Activated naive CD8-positive, alpha-beta T cell treated with anti-CD3 and anti-CD28 coated beads, Interleukin-2, amount 50 U/mL, for 16 hours (primary cell): ENCODE data around the gene INPP5A.
"Not testable (repeated sequence)": the region's sequence is repeated elsewhere in the genome, so short reads cannot be mapped to it uniquely, and the experiment has no call there.

Experiments used
- DNase-seq: peaks from one replicate; pipeline ENCODE4 v3.0.0-alpha.2; 2020; ENCODE audit warnings: low read depth, low spot score

INPP5A gene

DNA sequence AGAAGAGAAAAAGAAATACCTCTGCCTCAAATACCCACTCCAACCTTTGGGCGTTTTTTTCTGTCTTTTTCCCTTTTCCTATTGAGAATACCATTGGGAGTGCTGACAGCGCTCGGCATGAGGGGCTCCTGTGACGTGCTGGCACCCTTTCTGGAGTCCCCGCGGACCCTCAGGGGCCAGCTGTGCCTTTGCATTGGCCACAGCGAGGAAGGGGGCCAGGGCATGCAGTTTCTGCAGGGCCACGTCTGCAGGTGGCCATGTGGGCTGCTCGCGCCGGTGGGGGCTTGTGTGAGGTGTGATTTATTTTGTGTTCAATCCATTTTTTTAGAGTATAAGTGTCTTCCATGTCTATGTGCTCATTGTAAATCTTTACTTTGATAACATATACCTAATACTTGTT is 57.4 kb downstream of the INPP5A start:
- no peak for DNase-seq

DNA sequence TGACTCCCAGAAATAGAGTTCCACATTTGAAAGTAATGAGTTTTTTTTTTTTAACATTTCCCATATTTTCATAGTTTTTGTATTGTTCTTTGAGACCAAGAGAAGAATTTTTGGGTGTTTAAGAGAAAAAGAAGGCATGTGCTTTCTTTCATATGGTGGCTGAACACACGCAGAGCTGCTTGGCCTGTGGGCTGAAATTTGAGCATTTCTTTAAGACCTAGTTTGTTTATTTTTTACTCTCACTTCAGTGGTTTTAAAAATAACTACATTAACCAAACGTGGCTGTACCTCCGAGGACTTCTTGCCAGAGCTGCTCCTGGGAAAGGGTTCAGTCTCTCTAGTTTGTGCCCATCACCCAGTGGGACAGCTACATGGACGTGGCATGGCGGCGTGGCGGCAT is 58.3 kb downstream of the INPP5A start:
- no peak for DNase-seq

DNA sequence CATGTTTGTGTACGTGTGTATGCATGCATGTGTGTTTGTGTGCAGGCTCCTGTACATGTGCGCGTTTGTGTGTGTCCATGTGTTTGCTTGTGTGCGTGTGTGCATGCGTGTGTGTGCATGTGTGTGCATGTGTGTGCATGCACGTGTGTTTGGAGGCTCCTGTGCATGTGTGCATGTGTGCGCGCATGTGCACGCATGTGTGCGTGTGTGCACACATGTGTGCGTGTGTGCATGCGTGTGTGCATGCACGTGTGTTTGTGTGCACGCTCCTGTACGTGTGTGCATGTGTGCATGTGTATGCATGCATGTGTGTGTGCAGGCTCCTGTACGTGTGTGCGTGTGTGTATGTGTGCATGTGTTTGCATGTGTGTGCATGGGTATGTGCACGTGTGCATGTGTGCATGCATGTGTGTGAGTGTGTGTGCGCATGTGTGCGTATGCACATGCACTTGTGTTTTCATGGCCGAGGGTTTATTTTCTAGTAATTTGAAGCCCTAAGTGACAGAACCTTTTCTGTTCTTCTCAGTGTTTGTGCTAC is 59.2 kb downstream of the INPP5A start:
- DNase-seq: no peak

DNA sequence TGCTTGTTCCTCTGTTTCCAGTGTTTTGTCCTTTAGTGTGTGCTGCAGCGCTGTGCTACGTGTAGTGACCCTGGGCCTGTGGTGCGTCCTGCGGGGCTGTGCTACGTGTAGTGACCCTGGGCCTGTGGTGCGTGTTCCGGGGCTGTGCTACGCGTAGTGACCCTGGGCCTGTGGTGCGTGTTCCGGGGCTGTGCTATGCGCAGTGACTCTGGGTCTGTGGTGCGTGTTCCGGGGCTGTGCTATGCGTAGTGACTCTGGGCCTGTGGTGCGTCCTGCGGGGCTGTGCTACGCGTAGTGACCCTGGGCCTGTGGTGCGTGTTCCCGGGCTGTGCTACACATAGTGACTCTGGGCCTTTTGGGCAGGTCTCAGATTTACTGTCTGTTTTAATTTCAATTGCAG is 60.1 kb downstream of the INPP5A start:
- DNase-seq: no peak

DNA sequence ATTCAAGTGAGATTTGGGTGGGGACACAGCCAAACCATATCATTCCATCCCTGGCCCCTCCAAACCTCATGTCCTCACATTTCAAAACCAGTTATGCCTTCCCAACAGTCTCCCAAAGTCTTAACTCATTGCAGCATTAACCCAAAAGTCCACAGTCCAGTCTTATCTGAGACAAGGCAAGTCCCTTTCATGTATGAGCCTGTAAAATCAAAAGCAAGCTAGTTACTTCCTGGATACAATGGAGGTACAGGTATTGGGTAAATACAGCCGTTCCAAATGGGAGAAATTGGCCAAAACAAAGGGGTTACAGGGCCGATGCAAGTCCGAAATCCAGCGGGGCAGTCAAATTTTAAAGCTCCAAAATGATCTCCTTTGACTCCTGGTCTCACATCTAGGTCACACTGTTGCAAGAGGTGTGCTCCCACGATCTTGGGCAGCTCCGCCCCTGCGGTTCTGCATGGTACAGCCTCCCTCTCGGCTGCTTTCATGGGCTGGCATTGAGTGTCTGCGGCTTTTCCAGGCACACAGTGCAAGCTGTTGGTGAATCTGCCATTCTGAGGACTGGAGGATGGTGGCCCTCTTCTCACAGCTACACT is 61.5 kb downstream of the INPP5A start:
- DNase-seq: not testable (repeated sequence)

DNA sequence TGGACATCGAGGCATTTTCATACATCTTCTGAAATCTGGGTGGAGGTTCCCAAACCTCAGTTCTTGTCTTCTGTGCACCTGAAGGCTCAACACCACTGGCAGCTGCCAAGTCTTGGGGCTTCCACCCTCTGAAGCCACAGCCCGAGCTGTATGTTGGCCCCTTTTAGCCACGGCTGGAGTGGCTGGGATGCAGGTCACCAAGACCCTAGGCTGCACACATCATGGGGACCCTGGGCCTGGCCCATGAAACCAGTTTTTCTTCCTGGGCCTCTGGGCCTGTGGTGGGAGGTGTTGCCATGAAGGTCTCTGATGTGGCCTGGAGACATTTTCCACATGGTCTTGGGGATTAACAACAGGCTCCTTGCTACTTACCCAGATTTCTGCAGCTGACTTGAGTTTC is 62.1 kb downstream of the INPP5A start:
- no peak for DNase-seq

DNA sequence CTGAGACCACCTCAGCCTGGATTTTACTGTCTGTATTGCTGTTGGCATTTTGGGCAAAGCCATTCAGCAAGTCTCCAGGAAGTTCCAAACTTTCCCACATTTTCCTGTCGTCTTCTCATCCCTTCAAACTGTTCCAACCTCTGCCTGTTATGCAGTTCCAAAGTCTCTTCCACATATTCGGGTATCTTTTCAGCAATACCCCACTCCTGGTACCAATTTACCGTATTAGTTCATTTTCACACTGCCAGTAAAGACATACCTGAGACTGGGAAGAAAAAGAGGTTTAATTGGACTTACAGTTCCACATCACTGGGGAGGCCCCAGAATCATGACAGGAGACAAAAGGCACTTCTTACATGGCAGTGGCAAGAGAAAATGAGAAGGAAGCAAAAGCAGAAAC is 62.8 kb downstream of the INPP5A start:
- DNase-seq: no peak

DNA sequence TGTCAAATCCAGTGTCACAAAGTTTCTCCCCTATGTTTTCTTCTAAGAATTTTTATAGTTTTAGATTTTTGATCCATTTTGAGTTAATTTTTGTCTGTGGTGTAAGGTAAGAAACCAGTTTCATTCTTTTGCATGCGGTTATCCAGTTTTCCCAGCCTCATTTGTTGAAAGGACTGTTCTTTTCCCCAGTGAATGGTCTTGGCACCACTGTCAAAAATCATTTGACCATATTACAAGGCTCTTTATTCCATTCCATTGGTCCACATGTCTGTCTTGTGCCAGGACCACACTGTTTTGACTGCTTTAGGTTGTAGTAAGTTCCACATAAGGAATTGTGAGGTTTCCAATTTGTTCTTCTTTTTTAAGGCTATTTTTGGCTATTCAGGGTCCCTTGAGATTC is 64.0 kb downstream of the INPP5A start:
- DNase-seq: no peak

DNA sequence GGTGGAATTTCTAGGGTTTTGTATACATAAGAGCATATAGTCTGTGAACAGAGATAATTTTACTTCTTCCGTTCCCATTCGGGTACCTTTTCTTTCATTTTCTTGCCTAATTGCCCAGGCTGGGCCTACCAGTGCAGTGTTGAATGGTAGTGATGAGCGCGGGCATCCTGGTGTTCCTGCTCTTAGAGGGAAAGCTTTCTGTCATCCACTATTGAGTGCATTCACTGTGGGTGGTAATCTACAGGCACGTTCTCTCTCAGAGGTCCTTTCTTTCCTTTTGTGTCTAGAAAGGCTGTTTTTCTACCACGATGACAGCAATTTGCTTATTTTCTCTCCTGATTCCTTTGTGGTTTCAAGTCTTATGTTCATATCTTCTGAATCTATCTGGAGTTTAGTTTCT is 65.0 kb downstream of the INPP5A start:
- no peak for DNase-seq

DNA sequence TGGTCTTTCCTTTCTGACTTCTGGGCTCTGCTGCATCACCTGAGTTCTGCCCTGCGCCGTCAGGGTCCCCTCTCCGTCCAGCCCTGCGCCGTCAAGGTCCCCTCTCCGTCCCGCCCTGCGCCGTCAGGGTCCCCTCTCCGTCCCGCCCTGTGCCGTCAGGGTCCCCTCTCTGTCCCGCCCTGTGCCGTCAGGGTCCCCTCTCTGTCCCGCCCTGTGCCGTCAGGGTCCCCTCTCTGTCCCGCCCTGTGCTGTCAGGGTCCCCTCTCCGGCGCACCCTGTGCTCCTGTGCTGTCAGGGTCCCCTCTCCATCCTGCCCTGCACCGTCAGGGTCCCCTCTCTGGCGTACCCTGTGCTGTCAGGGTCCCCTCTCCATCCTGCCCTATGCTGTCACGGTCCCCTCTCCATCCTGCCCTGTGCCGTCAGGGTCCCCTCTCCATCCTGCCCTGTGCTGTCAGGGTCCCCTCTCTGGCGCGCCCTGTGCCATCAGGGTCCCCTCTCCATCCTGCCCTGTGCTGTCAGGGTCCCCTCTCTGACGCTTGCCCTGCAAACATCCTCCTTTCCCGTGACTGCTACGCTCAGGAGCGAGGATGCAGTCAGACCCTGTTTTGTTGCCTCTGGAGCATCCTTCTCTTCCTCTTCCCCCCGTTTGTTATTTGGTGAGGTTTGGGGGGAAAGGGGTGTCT is 66.4 kb downstream of the INPP5A start:
- no peak for DNase-seq

DNA sequence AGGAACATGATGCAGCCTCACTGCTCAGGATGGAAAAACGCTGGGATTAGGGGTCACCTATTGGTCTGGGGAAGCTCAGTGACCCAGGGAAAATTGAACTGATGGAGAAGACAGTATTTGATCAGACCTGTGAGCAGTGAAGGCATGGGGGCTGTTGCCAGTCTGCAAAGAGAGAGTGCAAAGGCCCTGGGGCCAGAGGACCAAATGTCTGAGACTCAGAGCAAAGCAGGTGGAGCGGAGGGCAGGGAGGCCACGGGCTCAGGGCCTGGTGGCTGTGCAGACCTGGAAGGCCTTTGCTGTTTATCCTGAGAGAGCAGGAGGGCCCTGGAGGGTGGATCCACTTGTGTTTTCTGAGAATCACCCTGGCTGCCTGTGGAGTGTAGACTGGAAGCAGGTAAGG is 67.1 kb downstream of the INPP5A start:
- DNase-seq: no peak

DNA sequence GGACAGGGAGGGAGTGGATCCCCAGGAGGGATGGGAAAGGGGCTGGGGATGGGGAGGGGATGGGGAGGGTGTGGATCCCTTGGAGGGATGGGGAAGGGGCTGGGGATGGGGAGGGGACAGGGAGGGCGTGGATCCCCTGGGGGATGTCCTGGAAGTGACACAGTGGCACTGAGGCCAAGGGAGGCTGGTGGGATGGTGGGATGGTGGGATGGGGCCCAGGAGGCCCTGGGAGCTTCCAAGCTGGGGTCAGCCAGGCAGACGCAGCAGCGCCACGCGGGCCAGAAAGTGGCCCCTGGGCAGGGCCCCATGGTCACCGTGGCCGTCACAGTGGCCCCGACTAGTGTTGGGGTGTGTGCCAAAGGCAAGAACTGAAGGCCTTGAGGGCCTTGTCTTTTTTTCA is 67.8 kb downstream of the INPP5A start:
- no peak for DNase-seq

DNA sequence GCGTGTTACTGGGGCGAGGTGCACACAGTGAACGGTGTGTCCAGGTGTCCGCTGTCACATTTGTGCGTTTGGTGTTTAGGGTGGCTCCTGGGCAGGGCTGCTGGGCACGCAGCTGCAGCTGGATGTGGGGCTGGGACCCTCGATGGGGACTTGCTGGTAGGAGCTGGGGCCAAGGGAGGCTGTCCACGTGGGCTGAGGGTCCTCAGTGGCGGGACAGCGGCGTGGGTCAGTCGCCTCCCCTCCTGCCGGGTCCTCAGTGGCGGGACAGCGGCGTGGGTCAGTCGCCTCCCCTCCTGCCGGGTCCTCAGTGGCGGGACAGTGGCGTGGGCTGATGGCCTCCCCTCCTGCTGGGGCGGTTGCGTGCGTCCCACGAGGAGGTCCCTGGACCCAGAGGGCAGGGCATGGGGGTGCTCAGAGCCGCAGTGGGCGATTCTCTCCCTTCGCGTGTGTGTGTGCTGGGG is 68.5 kb downstream of the INPP5A start:
- DNase-seq: no peak

DNA sequence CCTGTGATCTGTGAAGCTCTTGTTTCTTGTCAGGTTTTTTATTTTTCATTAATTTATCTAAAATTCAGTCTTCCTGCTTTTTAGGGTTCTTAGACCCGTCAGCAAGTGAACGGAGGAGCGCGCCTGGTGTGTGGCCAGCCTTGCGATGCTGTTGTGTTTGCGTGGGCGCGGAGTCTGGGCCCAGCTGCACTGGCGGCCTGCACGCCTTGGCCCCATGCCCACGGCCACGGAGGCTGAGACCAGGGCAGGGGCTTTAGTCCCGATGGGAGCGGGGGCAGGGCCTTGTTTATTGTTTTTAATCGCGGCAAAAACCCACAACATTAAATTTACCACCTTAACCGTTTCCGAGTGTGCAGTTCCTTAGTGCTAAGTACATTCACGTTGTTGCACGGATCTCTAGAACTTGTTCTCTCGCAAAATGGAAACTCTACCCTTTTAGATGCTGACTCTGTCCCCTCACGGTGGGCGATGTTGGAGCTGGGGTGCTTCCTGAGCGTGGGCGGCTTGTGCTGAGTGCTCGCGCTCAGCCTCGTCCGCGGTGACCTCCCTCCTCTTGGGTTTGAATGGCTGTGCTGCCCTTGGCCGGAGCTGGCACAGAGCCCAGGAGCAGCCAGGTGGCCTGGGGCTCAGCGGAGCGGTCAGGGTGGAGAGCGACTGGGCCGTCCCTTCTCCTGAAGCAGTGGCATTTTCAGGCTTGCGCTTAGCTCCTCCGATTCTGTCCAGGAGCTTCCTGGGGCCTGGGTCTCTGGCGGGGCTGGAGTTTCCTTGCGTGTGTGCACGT is 69.1 kb downstream of the INPP5A start:
- no peak for DNase-seq

DNA sequence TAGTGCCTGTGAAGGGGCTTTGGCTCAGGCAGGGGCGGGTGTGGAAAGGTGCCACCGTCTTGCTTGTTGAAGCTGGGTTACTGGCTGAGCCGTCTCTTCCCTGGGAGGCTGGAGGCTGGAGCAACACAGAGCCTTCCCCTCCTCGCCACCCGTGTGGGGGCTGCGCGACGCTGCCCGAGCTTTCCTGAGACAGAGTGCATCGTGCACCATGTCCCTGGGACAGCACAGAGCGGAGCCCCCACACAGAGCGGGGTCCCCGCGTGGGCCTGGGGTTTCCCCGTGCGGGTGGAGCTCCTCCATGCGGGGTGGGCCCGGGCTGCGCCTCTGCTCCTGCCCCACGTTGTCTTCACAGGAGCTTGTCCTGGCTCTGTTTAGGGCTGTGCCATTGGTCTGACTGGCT is 69.9 kb downstream of the INPP5A start:
- no peak for DNase-seq

DNA sequence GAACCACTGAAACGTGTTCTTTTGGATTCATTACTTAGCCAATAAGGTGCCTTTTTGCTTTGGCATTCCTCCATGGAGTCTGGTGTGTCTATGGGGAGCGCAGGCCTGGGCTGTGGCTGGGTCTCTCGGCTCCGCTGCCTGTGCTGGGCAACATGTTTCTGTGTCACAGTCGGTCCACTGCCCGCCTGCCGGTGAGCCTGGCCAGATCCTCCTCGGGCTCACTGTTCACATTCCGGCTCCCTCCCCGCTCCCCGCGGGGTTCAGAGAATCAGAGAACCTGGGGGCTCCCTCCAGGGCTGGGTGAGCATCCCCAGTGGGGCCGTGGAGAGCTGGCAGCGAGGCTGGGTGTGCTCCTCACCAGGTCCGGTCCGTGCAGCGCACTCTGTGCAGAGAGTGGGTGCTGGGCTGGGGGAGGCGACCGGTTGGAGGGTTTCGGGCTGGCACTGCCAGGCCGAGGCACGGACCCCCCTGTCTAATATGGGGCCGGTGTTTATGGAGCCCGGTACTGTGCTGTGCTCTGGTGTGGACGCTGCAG is 70.4 kb downstream of the INPP5A start:
- DNase-seq: no peak

DNA sequence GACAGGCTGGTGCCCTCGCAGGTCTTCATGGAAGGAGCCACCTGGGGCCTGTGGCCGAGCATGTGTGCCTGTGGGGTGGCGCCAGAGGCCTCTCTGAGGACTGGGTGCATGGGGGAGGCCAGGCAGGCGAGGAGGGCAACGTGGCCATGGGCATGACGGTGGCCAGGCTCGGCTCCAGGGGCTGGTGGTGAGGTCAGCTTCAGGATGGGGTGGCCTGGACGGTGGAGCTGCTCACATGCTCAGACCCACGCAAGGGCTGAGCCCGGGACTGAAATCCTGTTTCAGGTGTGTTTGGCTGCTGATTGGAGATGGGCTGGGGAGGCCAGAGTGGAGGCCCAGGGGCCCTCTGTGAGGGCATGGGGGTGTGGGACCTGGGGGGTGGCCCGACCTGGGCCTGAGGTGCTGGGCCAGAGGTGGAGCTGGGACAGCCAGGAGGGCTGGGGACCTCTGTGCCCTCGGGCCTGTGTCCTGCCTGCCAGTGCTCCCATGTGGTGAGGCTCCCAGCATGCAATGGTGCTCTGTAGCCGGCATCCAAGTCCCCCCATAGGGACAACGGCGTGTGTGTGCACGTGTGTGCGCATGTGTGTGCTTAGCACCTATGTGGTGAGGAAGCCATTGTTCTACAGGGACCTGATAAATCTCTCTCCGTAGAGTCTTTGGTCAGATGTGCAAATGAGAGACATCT is 71.1 kb downstream of the INPP5A start:
- DNase-seq: no peak

DNA sequence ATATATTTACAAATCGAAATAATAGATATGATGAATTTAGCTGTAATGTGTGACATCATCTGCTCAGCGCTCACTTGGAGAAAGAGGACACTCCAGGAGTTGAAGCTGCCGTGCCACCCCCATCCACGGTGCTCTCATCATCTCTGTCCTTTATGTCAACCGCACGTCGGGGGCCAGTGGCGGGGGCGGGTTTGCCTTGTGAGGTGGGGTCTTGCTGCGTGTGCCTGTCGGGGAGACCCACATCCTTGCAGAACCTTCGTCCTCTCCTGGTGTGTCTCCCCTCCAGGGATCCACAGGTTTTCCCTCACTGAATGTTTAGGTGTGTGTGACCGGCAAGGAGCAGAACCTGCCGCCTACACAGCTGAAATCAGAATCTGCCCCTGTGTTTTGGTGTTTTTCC is 71.6 kb downstream of the INPP5A start:
- no peak for DNase-seq

DNA sequence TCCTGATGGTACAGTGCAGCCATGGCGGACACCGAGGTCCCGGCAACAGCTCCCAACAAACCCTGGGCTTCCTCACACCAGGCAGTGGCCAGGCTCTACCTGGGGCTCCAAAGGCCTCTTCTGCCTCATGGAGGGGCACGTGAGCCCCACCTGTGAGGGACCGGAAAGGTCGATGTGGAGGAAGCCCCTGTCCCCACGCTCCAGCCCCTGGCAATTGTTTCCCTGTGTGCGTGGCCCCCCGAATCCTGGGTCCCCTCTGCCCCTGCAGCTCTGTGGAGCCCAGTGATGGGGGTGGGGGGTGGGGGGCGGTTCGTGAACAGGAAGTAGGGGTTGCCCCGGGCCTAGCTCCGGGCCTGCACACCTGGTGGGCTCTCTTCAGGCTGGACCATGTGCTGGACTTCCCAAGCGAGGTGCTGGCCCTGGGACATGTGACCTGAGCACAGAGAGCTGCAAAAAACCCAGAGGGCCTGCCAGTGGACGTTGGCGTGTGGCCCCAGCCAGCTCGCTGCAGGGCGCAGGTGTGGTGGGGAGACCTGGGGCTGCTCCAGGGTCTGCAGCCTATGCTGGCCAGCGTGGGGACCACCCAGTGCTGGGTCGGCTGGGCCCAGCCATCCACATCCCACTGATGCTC is 72.6 kb downstream of the INPP5A start:
- DNase-seq: no peak

DNA sequence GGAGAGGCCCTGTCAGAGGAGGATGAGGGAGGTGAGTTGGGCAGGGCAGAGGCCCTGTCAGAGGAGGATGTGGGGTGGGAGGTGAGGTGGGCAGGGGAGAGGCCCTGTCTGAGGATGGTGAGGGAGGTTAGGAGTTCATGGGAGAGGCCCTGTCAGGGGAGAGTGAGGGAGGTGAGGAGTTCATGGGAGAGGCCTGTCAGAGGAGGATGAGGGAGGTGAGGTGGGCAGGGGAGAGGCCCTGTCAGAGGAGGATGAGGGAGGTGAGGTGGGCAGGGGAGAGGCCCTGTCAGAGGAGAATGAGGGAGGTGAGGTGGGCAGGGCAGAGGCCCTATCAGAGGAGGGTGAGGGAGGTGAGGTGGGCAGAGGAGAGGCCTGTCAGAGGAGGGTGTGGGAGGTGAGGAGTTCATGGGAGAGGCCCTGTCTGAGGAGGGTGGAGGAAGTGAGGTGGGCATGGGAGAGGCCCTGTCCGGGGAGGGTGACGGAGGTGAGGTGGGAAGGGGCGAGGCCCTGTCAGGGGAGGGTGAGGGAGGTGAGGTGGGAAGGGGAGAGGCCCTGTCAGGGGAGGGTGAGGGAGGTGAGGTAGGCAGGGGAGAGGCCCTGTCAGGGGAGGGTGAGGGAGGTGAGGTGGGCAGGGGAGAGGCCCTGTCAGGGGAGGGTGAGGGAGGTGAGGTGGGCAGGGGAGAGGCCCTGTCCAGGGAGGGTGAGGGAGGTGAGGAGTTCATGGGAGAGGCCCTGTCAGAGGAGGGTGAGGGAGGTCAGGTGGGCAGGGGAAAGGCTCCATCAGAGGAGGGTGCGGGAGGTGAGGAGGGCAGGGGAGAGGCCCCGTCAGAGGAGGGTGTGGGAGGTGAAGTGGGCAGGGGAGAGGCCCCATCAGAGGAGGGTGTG is 73.7 kb downstream of the INPP5A start:
- DNase-seq: no peak
